MCF 10A (cell line): ENCODE results near the gene DNAJC30. TPM values are rescaled to one million over a fixed set of nuclear protein-coding genes. Genes with fewer than 3 reads are reported as not detected.
"Not testable (repeated sequence)": the region's sequence is repeated elsewhere in the genome, so short reads cannot be mapped to it uniquely, and the experiment has no call there.

Source experiments
- BruUV-seq: library from RNA; stranded (reverse); fragments of 400-500 nt; replicated peaks from 2 replicates; lab custom pipeline; 2021; lab: Mats Ljungman, UMichigan
- CTCF ChIA-PET: fragments of 300-600 bp; sonication (Branson Sonifier 250); formaldehyde crosslinking; extraction: SDS; loops from one replicate; lab custom pipeline; 2021; ENCODE audit warnings: antibody characterized with exemption, inconsistent platforms; lab: Yijun Ruan, JAX
- POLR2A ChIA-PET: fragments of 300-600, 350-650 bp; sonication (Branson Sonifier 250); formaldehyde crosslinking; extraction: SDS; loops from one replicate; lab custom pipeline; 2020; ENCODE audit warnings: antibody characterized with exemption, inconsistent platforms; lab: Yijun Ruan, JAX
- DNase-seq: peaks from one replicate; pipeline ENCODE4 v3.0.0-alpha.2; 2018; ENCODE audit not compliant: unreplicated experiment
- H3K27ac Mint-ChIP-seq: one replicate; pipeline ENCODE4 v1.8.0; 2022; ENCODE audit warnings: mild to moderate bottlenecking, low read depth, mixed read lengths; ENCODE audit not compliant: unreplicated experiment
- H3K27me3 Mint-ChIP-seq: one replicate; pipeline ENCODE4 v1.8.0; 2022; ENCODE audit warnings: mixed read lengths; ENCODE audit not compliant: insufficient read depth, unreplicated experiment
- H3K36me3 Mint-ChIP-seq: one replicate; pipeline ENCODE4 v1.8.0; 2022; ENCODE audit warnings: mild to moderate bottlenecking, moderate library complexity, mixed read lengths; ENCODE audit not compliant: insufficient read depth, unreplicated experiment
- H3K4me1 Mint-ChIP-seq: one replicate; pipeline ENCODE4 v1.8.0; 2022; ENCODE audit warnings: mixed read lengths; ENCODE audit not compliant: insufficient read depth, unreplicated experiment
- H3K4me3 Mint-ChIP-seq: one replicate; pipeline ENCODE4 v1.8.0; 2022; ENCODE audit warnings: mild to moderate bottlenecking, moderate library complexity, mixed read lengths; ENCODE audit not compliant: unreplicated experiment
- H3K9me3 Mint-ChIP-seq: one replicate; pipeline ENCODE4 v1.8.0; 2022; ENCODE audit warnings: mixed read lengths; ENCODE audit not compliant: unreplicated experiment
- intact Hi-C: fragments of 100-400 bp; cut with micrococcal nuclease; formaldehyde crosslinking; loops from 2 replicates; pipeline ENCODE4 v1.14.1; 2022
- total RNA-seq: library from RNA; stranded (reverse); gene quantifications from 2 replicates; pipeline ENCODE4 v1.2.3, GENCODE V29; 2022
- TF ChIP-seq, protein P1 (sequence below): fragments of 200-600 bp; IDR thresholded peaks from one replicate; pipeline ENCODE4 v1.8.0; 2022; ENCODE audit warnings: antibody characterized with exemption, mild to moderate bottlenecking; ENCODE audit not compliant: unreplicated experiment

Gene DNAJC30
- total RNA-seq, 1 experiment from 2014 or later: 11.4 TPM

GRCh38 chr7:73667344-73668102, 15.7 kb downstream of the DNAJC30 start, which contains the start of gene VPS37D:
TSS of gene VPS37D (plus strand) at chr7:73667831. CDS start at chr7:73667959, 128 bp downstream.
- Mint-ChIP-seq H3K4me3 (peak within 1 kb of the TSS; percentile 67), H3K27me3 (no peaks in the 10 kb centered on the region), H3K27ac (no peak within 1 kb of the TSS), H3K4me1 (peaks cover 15% of the 10 kb centered on the region), H3K36me3 (peaks cover 7% of the 10 kb centered on the region), H3K9me3 (no peaks in the 10 kb centered on the region)
- no TSS peak for BruUV-seq
- peak; percentile 88 for DNase-seq
- POLR2A ChIA-PET: no interaction called here
- TF ChIP-seq, protein P1, sequence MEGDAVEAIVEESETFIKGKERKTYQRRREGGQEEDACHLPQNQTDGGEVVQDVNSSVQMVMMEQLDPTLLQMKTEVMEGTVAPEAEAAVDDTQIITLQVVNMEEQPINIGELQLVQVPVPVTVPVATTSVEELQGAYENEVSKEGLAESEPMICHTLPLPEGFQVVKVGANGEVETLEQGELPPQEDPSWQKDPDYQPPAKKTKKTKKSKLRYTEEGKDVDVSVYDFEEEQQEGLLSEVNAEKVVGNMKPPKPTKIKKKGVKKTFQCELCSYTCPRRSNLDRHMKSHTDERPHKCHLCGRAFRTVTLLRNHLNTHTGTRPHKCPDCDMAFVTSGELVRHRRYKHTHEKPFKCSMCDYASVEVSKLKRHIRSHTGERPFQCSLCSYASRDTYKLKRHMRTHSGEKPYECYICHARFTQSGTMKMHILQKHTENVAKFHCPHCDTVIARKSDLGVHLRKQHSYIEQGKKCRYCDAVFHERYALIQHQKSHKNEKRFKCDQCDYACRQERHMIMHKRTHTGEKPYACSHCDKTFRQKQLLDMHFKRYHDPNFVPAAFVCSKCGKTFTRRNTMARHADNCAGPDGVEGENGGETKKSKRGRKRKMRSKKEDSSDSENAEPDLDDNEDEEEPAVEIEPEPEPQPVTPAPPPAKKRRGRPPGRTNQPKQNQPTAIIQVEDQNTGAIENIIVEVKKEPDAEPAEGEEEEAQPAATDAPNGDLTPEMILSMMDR: peak; percentile 95
- intact Hi-C loops: loop anchor here (2.0 to 5.0 kb wide), 3 partner anchors 40 to 61 kb away; no protein-coding TSS in a partner anchor
- CTCF ChIA-PET: interaction anchor here (0.6 to 2.0 kb wide), 21 partner anchors 9 to 189 kb away, joined by 3 to 14 read pairs (median 3); partner anchors contain the start of genes MLXIPL and STX1A

DNA sequence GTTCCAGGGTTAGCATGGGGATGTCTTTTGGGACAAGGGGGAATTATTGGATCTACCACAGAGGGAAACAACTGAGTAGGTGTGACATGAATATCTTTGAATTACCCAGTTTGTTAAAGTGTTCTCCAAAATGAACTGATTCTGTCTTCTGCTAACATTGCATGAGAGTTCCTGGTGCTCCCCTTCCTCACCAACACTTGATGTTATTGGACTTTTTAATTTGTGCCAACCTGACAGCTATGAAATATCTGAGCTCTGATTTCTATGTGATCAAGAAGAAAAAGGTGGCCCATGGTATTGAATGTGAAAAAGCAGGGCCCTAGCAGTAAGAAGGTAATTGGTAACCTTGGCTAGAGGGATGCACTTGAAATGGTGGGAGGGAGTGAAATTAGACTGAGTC, 20.2 kb downstream of the DNAJC30 start:
- no peak overlapping the region for H3K27ac Mint-ChIP-seq
- H3K9me3 Mint-ChIP-seq: no peaks in the 10 kb centered on the region
- TF ChIP-seq, protein P1: no peak
- H3K36me3 Mint-ChIP-seq: no peaks in the 10 kb centered on the region
- H3K27me3 Mint-ChIP-seq: peaks cover 19% of the 10 kb centered on the region
- BruUV-seq: no TSS peak
- DNase-seq: no peak
- POLR2A ChIA-PET: no interaction called here
- no peak overlapping the region for H3K4me3 Mint-ChIP-seq
- H3K4me1 Mint-ChIP-seq: peaks cover 16% of the 10 kb centered on the region
- CTCF ChIA-PET: no interaction called here
- intact Hi-C loops: no loop called here

DNA sequence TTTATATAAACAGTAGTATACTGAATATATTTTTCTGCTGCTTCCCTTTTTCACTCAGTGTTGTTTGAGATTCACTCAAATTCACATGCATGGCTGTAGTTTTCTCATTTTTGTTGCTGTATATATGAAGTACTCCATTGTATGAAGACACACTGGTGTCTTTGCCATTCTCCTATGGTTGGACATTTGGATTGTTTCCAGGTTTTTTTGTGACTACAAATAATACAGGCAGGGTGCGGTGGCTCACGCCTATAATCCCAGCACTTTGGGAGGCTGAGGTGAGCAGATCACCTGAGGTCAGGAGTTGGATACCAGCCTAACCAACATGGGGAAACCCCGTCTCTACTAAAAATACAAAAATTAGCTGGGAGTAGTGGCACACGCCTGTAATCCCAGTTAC, 22.7 kb downstream of the DNAJC30 start:
- H3K4me3 Mint-ChIP-seq, intact Hi-C loops, POLR2A ChIA-PET, H3K36me3 Mint-ChIP-seq, BruUV-seq, H3K9me3 Mint-ChIP-seq, H3K27ac Mint-ChIP-seq, CTCF ChIA-PET: not testable (repeated sequence)
- peaks cover 19% of the 10 kb centered on the region for H3K27me3 Mint-ChIP-seq
- H3K4me1 Mint-ChIP-seq: peaks cover 11% of the 10 kb centered on the region
- DNase-seq: peak; percentile 14

DNA sequence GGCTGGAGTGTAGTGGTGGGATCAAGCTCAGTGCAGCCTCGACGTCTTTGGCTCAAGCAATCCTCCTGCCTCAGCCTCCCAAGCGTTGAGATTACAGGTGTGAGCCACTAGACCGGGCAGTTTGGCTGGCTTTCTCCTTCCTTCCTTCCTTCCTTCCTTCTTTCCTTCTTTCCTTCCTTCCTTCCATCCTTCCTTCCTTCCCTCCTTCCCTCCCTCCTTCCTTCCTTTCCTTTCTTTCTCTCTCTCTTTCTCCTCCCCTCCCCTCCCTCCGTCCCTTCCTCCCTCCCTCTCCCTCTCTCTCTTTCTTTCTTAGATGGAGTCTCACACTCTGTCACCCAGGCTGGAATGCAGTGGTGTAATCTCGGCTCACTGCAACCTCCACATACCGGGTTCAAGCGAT, 23.3 kb downstream of the DNAJC30 start:
- peaks cover 19% of the 10 kb centered on the region for H3K27me3 Mint-ChIP-seq
- TF ChIP-seq, protein P1: no peak
- no peak overlapping the region for H3K4me3 Mint-ChIP-seq
- H3K36me3 Mint-ChIP-seq: no peaks in the 10 kb centered on the region
- no peak overlapping the region for H3K27ac Mint-ChIP-seq
- BruUV-seq: no TSS peak
- intact Hi-C loops: no loop called here
- POLR2A ChIA-PET: no interaction called here
- no peaks in the 10 kb centered on the region for H3K9me3 Mint-ChIP-seq
- peaks cover 6% of the 10 kb centered on the region for H3K4me1 Mint-ChIP-seq
- CTCF ChIA-PET: interaction anchor here (0.9 to 2.3 kb wide), 2 partner anchors 30 to 53 kb away, joined by 3 to 9 read pairs; no protein-coding TSS in a partner anchor
- no peak for DNase-seq

DNA sequence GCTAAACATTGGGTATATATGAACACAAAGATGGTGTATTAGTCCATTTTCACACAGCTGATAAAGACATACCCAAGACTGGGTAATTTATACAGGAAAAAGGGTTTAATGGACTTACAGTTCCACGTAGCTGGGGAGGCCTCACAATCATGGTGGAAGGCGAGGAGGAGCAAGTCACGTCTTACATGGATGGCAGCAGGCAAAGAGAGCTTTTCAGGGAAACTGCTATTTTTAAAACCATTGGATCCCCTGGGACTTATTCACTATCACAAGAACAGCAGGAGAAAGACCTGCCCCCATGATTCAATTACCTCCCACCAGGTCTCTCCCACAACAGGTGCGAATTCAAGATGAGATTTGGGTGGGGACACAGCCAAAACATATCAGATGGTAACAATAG, 27.9 kb downstream of the DNAJC30 start:
- H3K4me3 Mint-ChIP-seq, H3K4me1 Mint-ChIP-seq, H3K9me3 Mint-ChIP-seq, POLR2A ChIA-PET, DNase-seq, H3K27ac Mint-ChIP-seq, H3K36me3 Mint-ChIP-seq, BruUV-seq, intact Hi-C loops: not testable (repeated sequence)
- CTCF ChIA-PET: interaction anchor here (0.9 kb wide), 1 partner anchor 48 kb away, joined by 3 read pairs; no protein-coding TSS in a partner anchor
- H3K27me3 Mint-ChIP-seq: peaks cover 17% of the 10 kb centered on the region
